HG03108 (cell line): ENCODE results near the gene TTC7B.

Experiments used
- ATAC-seq: cut with Tn5 transposase; IDR thresholded peaks from one replicate; pipeline ENCODE4 v1.9.1; 2021; ENCODE audit warnings: moderate library complexity; ENCODE audit not compliant: unreplicated experiment

TTC7B gene

DNA sequence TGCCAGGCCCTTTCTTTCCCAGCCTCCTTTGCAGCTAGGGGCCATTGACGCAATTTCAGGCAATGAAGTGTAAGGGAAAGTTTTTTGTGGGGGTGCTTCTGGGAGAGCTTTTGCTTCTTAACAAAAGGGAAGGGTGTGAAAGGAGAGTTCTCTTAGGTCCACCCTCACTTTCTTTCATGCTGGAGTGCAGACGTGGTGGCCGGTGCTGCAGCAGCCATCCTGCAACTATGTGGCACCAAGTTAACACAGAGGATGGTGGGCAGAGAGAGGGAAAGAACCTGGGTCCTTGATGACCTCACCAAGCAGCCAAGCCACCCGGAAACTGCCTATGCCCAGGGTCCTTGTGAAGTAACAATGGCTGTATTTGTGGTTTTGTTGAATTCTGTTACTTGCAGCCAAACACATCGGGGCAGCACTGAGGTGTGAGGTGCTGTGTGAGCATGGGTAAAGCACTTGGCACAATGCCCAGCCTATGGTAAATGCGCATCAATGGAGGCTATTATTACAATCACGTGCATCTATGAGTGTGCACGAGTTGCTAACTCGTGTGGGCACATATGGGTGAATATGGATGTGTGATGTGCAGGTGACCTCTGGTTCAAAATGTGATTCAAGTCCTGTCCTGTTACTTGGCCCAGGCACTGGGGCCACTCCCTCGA is 296.8 kb downstream of the TTC7B start:
- no peak for ATAC-seq

DNA sequence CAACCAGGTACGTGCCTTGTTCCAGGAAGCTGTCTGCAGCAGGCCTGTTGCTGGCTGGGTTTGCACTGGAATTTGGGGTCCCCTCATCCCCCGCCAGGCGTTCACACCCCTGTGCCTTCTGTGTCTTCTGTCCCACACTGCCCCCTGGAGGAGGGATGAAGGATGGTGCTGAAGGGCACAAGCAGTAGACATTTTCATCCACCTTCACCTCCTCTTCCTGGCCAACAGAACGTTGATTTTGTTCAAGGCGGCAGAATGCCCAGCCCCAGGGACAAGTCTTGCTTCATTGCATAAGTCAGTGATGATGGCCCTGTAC is 297.3 kb downstream of the TTC7B start:
- ATAC-seq: no peak

DNA sequence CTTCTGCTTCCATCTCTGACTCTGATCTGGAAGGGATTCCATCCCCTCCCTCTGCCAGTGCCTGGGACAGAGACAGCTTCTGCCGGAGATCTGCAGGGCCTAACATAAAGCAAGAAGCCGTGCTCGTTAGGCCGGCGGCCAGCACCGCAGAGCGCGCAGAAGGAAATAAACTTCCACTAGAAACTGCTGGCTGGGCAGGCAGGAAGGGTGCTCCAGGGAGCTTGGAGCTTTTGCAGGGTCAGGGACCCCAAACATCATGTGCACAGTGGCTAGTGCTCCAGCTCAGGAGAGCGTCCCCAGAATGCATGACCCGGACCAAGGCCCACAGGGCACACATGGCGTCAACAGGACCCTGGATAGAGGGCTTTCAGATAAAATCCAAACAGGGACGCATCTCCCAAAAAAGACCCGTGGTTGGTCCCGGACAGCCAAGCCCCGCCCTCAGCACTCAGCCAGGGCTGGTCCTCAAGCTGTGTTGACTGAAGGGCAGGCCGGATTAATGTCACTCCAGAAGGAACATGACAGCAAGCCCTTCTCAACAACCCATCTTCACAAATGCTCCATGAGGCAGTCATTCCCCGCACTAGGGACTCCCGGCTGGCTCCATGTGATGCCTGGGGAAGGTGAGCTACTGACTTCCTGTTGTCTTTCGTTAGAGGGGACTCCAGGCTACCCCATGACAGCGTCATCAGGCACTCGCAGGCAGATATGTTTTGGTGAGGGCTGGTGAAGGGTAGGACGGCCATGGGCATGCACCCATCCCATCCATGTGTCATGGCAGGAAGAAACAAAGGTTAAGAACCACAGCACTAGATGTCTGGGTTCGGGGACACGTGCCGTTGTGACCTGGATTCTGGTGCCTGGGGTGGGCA is 297.9 kb downstream of the TTC7B start:
- no peak for ATAC-seq

DNA sequence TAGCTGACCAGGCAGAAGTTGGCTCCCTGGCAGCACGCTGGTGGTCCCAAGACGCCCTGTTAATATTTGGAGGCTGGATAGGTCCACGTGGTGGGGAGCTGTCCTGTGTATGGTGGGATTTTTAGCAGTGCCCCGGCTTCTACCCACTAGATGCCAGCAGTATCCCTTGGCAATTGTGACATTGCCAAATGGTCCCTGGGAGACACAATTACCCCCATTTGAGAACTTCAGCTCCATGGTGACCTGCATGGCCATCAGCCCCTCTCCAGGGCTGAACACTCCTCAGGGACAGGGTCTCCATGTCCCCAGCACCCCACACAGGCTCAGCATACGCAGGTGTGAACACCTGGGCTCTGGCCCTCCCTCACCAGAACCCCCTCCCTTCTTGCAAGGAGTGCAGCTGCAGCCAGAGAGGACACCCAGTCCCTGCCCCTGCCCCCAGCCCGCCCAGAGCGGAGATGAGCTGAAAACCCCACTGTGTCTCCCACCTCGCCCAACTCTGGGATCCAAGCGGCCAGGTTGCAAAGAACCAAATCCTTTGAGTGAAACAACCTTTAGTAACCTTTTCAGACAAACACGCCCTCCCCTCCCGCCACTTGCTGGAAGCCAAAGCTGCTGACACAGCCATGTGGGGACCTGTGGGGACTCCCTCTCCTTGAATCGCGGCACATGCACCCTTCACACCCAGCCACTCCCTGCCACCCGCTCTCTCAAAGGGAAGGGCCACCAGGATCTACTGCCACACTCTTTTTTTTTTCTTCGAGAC is 299.0 kb downstream of the TTC7B start:
- no peak for ATAC-seq

DNA sequence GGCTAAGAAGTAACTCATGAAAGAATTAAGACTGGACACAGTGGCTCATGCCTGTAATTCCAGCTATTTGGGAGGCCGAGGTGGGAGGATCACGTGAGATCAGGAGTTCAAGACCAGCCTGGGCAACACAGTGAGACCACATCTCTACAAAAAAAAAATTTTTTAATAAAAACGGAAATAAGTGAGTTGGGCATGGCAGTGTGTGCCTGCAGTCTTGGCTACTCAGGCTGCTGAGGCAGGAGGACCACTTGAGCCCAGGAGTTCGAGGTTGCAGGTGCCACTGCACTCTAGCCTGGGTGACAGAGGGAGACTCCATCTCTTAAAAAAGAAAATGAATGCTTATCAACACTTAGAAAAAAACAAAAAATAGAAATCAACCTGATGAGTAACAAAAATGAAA is 301.7 kb downstream of the TTC7B start:
- ATAC-seq: no peak

DNA sequence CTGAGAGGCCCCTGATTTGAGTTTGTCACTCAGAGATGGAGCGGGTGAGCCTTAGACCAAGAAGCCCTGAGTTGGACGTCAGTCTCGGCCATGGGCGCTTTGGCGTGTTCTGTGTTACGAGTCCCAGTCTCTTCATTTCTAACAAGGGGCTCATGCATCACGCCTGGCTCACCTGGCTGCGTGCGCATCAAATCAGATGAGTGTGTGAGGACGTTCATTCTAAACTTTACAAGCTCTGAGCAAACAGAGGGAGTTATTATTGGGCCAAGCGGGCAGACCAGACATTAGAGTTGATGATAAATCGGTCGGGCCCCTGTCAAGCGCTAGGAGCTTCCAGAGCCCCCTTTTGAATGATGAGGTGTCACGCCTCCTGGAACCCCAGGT is 302.2 kb downstream of the TTC7B start:
- ATAC-seq: no peak

DNA sequence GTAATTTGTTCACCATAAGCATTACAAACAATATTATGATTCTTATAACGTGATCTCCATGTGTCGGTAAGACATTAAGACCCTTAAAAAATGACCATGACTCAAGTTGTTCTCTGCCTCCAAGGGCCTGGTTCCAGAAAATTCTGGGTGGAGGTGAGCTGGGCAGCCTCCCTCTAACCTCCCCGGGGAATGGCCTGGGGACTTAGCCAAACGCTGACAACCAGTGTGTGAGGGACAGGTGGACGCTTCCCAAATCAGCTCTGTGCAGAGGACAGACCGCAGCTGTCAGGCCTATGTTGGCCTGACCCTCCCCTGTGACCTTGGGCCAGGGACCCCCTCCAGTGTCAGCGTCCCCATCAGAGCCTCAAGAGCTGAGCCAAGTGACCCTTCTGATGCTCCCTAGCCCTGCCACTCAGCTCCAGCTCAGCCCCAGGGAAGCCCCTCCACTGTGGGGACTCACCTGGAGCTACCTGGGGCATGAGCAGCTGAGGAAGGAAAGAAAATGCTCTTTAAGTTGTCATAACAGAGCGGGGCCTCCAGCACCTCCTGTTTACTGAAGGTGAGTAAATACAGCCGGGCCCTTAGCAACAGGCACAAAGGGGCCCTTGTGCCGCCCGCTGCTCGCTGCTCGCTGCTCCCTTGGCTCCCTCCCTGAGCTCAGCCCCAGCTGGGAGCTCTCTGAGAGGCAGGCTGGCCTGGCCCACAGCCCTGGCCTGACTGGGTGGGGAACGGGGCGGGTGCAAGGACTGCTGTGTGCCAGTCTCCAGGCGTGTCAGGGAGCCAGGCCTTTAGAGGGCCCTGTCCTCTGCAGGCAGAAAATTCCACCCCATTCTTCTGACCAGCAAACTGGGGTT is 302.8 kb downstream of the TTC7B start:
- ATAC-seq: no peak

DNA sequence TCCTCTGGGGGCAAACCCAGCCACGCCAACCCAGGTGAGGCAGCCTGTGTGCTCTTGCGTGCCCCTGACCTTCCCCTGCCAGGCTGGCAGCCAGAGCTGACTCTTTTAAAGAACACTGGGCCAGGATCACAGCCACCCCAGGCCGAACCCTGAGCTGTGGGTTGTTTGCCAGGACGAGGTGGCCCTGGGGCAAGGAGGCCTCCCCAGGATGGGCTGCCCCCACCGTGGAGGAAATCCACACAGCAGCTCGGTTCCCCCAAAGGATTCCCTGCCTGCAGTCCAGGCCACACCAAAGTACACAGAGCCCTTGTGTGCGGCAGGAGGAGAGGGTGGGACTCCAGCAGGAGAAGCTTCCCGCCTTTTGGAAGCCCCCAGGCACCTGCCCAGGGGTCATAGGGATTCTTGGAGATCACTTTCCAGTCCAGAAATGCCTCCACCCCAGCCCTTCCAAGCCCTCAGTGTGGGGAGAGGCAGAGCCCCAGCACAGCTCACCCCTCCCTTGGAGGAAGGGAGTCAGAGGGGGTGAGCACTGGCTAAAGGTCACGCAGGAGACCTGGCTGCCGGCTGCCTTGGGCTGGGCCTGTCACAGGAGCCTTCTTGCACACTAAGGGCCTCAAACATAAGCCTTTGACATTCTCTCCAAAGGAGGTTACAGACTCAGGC is 303.8 kb downstream of the TTC7B start:
- no peak for ATAC-seq

DNA sequence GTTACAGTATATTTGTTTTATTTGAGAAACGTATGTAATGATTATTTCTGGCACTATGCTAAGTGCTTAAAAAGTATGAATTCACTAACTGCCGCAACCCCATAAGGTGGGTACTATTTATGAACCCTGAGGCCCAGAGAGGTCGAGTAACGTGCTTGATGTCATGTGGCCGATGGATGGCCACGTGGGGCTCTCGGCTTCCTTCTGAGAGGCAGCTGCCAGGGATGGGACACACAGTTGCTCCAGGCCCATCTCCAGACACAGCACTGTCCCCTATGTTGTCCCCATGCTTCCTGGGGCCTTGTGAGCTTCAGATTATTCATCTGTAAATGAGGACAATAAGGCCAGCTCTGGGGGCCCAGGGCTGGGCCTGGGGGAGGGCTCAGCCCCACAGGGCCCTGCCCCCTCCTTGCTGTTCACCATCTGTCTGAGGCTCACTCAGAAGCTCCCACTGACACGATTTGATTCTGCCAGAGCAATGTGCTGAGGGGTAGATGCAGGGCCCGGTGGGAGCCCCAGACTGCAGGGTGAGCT is 304.4 kb downstream of the TTC7B start:
- ATAC-seq: no peak

DNA sequence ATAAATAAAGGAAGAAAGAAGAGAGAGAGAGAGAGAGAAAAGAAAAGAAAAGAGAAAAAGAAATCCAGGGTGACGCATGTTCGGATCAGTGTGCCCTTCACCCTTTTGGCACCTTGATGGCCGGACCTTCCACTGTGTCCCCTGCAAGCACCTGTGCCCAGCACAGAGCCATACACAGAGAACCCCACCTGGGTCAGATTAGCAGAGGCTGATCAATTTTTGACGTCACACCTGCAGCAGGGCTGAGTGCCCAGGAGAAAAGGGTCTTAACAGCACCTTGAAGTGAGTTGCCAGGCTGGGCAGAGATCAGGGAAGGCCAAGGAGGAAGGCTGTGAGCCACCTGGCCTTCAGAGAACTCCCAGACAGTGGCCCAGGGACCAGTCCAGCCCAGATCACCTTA is 305.0 kb downstream of the TTC7B start:
- ATAC-seq: no peak

DNA sequence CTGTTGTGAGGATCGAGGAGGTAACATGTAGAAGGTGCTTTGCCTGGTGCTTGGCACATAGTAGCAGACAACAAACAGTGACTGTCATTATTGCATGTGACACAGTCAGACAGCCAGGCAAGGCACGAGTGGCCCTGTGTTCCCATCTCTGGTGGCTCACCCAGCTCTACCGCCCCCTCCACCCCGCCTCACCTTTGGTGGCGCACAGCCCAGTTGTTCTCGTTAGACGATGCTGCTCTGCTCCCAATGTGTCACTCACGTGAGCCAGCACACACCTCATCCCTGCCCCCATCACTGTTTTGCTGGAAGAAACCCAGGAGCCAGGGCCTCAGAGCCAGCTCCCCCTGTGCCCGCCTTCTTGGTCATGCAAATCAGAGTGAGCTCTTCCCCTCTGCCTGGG is 306.1 kb downstream of the TTC7B start:
- ATAC-seq: no peak

DNA sequence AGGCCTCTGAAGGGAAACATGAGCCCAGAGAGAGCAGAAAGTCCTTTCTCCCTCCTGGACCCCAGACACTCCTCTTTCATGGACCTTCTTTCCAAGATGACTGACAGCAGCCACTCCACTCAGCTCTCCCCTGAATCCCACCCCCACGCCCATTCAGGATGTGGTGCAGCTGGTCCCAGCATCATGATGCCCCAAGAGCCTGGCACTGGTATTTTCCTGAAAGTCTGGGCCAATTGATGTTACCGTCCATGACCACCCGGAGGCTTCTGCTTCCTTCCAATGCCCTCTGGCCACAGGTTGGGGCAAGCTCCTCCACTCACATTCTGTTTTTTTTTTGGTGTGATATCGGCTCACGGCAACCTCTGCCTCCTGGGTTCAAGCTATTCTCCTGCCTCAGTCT is 306.8 kb downstream of the TTC7B start:
- ATAC-seq: no peak

DNA sequence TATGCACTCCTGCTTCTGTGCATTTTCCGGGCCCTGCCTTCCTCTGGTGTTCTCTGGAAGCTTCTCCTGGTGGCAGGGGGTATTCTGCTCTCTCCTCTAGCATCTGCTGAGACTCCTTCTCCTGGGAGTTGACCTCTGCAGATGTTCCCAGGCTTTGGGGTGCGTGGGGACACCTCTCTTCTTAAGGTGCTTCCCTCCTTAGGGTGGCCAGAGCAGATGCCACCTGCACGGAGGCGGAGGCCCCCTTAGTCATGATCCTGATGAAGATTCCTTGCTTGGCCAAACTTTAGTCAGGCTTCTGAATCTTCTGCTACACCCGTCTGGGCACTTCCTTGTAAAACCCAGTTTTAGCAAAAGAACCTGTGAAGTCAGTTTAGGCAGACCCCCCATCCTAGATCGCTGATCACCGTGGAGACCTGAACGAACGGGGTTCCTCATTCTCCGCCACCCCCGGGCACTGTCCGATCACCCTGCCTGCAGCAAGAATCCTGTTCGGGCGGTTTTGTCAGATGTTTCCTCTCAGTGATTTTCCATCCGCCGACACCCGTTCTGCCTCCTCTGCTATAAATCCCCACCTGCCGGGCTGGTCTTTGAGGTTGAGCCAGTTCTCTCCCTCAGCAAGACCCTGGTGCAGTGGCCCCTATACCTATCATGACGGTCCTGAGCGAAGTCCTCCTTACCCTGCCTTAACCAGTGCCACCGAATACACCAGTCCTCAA is 307.5 kb downstream of the TTC7B start:
- no peak for ATAC-seq

DNA sequence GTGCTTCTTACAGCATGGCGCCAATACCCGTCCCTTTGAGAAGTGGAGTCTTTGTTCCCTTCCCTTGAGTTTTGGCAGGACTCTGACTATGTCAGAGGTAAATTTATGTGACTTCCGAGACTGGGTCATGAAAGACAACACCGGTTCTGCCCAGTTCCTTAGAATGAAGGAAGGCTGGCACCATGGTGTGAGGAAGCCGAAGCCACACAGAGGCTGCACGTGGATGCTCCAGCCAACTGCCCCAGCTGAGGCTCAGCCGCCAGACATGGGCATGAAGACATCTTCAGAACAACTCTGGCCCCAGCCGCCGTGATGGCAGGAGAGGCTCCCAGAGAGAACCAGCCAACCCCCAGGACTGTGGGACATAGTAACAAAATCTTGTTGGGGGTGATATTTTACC is 308.2 kb downstream of the TTC7B start:
- ATAC-seq: no peak

DNA sequence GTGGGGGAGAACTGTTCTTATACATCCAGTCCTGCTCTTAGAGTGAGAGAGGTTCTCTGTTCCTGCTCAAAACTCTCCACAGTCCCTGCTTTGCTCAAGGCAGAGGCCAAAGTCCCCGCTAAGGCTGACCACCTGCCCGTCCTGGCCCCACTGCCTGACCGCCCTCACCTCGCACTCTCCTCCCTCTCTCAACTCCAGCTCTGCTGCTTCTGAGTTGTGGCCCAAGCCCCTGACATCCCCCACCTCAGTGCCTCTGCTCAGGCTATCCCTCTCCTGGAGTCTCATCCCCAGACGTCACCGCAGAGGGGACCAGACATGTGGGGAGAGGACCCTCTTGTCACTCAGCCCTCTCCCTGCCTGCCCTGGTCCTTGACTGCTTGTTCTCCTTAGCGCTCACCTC is 308.8 kb downstream of the TTC7B start:
- no peak for ATAC-seq

DNA sequence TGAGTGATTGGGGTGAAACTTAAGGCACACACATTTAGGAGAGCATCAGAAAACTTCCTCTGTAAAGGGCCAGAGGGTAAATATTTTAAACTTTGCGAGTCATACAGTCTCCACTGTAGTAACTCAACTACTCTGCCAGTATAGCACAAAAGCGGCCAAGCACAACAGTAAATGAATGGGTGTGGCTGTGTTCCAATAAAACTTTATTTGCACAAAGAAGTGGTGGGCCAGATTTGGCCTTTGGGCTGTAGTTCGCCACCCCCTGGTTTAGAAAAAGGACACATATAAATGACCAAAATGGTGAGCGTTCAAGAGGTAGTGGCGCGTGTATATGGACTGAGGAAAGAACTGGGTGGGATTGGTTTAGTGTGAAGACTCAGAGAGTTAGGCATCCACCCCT is 309.5 kb downstream of the TTC7B start:
- no peak for ATAC-seq

DNA sequence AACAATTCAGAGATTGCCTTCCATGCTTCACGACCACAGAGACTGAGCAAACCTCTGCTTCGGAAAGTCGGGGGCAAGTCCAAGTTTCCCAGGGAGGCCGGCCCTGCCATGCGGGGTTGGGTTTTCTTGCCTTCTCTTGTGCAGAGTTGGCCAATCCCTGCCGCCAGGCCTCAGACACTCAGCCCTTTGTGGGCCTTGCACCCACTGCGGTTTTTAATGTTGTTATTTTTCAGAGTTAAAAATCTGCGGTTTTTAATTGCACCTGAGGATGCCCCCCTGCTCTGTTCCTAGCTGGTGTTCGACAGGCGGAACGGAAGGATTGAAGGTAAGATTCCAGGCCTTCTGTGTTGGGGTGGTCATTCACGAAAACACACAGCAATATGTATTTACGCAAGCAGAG is 310.7 kb downstream of the TTC7B start:
- no peak for ATAC-seq

DNA sequence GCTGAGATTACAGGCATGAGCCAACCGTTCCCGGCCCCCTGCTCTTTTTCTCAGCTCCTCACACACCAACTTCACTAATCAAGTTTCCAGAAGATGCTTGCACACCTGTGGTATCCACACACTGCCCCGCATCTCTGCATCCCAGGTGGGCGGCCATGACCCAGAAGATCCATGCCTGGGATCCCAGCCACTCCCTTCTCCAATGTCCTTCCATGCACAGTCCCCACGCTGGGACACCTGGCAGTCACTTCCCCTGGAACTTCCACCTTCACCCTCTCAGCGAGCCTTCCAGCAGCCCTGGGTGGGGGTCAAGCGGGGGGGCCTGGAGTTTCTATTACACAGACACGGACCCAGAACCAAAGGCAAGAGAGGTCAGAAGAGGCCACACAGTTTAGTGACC is 311.6 kb downstream of the TTC7B start:
- ATAC-seq: no peak

DNA sequence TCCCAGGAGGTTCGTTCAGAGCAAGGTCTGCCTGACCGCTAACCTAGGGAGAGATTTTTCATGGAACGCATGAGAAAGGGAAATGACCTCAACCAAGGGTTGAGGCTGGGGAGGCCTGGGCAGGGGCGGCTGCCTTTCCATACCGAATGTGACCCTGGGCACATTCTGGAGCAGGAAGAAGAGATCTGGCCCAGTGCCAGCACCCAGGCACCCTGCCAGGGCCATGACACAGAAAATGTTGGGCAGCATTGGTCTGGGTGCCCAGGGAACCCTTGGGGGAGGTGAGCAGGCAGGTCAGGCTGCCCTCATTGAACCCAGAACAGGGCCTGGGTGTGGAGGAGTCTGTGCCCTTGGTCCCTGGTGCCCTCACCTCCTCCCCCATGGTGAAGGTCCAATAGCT is 312.6 kb downstream of the TTC7B start:
- ATAC-seq: no peak

DNA sequence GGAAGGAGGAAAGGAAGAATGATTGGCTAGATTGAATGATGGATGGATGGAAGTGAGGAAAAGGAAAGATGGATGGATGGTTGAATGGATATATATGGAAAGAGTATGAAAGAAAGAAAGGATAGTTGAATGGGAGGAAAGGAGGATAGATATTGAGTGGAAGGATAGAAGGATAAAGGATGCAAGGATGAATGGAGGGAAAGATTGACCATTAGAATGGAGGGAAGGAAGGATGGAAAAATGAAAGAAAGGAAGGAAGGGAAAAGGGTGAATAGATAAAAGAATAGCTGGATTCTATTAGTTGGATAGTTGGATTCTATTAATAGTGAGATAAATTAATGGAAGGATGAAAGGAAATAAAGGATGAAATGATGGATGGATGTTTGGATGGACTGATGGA is 313.5 kb downstream of the TTC7B start:
- ATAC-seq: no peak
